AG10803 (cell line): Measurements from ENCODE around the gene MILR1.
"Not testable (repeated sequence)": the region's sequence is repeated elsewhere in the genome, so short reads cannot be mapped to it uniquely, and the experiment has no call there.

Experiments
- DNase-seq: peaks from one replicate; pipeline ENCODE4 v3.0.0; 2010; ENCODE audit warnings: low read depth
- H3K4me3 ChIP-seq: 2 replicates; pipeline ENCODE4 v1.5.1; 2011; ENCODE audit warnings: mild to moderate bottlenecking, low read length, control low read depth
- TF ChIP-seq, protein P1 (sequence below): conservative IDR thresholded peaks from 2 replicates; pipeline ENCODE4 v1.5.1; 2011; ENCODE audit warnings: mild to moderate bottlenecking, low read length, control low read depth, inconsistent platforms

MILR1 gene

GRCh38 chr17:64428406-64428805 lies 20.5 kb upstream of the MILR1 start:
- DNase-seq: no peak
- H3K4me3 ChIP-seq: no peak overlapping the region
- TF ChIP-seq, protein P1, sequence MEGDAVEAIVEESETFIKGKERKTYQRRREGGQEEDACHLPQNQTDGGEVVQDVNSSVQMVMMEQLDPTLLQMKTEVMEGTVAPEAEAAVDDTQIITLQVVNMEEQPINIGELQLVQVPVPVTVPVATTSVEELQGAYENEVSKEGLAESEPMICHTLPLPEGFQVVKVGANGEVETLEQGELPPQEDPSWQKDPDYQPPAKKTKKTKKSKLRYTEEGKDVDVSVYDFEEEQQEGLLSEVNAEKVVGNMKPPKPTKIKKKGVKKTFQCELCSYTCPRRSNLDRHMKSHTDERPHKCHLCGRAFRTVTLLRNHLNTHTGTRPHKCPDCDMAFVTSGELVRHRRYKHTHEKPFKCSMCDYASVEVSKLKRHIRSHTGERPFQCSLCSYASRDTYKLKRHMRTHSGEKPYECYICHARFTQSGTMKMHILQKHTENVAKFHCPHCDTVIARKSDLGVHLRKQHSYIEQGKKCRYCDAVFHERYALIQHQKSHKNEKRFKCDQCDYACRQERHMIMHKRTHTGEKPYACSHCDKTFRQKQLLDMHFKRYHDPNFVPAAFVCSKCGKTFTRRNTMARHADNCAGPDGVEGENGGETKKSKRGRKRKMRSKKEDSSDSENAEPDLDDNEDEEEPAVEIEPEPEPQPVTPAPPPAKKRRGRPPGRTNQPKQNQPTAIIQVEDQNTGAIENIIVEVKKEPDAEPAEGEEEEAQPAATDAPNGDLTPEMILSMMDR: no peak

DNA sequence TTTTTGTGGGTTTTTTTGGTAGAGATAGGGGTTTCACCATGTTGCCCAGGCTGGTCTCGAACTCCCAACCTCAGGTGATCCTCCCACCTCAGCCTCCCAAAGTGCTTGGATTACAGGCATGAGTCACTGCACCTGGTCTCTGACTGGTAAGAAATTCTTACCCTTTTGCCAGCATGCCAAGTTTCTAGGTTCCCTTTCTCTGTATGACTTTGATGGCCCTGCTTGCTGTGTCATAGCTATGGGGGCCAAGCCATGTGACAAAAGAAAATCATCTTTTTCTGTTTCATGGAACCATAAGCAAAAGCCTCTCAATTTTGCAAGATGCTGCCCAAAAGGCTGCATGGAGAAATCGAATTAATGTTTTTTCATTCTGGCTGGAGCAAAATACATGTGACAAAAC lies 18.9 kb upstream of the MILR1 start:
- DNase-seq, H3K4me3 ChIP-seq: not testable (repeated sequence)

DNA sequence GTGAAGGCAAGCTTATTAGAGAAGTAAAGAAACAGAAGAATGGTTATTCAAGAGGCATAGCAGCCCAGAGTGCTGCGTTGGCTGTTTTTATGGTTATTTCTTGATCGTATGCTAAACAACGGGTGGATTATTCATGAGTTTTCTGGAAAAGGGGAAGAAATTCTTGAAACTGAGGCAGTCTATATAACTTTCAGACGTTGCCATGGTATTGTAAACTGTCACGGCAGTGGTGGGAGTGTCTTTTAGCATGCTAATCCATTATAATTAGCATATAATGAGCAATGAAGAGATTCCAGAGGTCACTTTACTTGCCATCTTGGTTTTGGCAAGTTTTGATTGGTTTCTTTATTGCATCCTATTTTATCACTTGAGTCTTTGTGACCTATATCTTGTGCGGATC lies 17.4 kb upstream of the MILR1 start:
- no peak overlapping the region for H3K4me3 ChIP-seq
- TF ChIP-seq, protein P1: no peak

DNA sequence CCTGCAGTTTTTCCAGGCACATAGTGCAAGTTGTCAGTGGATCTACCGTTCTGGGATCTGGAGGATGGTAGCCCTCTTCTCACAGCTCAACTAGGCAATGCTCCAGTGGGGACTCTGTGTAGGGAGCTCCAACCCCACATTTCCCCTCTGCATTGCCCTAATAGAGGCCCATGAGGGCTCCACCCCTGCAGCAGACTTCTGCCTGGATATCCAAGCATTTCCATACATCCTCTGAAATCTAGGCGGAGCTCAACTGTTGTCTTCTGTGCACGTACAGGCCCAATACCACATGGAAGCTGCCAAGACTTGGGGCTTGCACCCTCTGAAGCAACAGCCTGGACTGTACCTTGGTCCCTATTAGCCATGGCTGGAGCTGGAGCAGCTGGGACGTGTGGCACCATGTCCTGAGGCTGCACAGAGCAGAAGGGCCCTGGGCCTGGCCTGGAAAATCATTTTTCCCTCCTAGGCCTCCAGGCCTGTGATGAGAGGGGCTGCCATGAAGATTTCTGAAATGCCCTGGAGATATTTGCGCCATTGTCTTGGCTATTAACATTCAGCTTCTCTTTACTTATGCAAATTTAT lies 10.9 kb upstream of the MILR1 start:
- TF ChIP-seq, protein P1: no peak
- DNase-seq: no peak
- H3K4me3 ChIP-seq: no peak overlapping the region

More for the DNA sequence above, 17.4 kb upstream of the MILR1 start:
- DNase-seq: no peak

DNA sequence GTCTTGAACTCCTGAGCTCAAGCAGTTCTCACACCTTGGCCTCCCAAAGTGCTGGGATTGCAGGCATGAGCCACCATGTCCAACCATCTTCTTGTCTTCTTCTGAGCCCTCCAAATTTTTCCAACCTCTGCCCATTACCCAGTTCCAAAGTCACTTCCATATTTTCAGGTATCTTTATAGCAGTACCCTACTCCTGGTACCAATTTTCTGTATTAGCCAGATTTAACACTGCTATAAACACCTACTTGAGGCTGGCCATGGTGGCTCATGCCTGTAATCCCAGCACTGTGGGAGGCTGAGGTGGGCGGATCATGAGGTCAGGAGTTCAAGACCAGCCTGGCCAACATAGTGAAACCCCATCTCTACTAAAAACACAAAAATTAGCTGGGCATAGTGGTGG lies 9.4 kb upstream of the MILR1 start:
- DNase-seq: not testable (repeated sequence)

GRCh38 chr17:64439956-64440355 lies 9.0 kb upstream of the MILR1 start:
- no peak overlapping the region for H3K4me3 ChIP-seq
- no peak for DNase-seq
- TF ChIP-seq, protein P1: no peak

More for the DNA sequence above, 9.4 kb upstream of the MILR1 start:
- H3K4me3 ChIP-seq: not testable (repeated sequence)

DNA sequence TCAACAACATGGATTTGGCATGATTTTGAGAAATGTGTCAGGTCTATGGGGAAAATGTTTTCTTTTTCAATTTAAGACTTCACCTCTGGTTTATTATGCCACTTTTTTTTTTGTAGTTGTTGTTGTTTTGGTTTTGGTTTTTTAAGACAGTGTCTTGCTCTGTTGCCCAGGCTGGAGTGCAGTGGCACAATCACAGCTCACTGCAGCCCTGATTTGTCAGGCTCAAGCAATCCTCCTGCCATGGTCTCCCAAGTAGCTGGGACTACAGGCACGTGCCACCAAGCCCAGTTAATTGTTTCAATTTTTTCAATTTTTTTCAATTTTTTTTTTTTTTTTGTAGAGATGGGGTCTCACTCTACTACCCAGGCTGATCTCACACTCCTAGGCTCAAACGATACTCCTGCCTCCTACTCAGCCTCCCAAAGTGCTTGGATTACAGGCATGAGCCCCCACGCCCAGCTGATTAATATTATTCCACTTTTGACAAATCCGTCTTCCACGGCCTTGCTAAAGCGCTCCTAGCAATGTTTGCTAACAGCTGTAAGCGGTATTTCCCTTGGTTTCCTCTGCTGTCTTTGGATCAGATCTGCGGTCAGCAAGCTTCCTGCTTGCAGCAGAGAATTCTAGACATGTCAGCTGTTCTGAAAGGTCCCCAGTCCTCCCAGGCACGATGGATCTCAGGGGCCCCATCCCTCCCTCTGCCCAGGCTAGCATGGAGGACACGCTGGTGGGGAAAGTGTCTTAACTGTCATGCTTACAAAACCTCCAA lies 7.0 kb upstream of the MILR1 start:
- TF ChIP-seq, protein P1: no peak
- DNase-seq: peak; percentile 65
- H3K4me3 ChIP-seq: no peak overlapping the region

DNA sequence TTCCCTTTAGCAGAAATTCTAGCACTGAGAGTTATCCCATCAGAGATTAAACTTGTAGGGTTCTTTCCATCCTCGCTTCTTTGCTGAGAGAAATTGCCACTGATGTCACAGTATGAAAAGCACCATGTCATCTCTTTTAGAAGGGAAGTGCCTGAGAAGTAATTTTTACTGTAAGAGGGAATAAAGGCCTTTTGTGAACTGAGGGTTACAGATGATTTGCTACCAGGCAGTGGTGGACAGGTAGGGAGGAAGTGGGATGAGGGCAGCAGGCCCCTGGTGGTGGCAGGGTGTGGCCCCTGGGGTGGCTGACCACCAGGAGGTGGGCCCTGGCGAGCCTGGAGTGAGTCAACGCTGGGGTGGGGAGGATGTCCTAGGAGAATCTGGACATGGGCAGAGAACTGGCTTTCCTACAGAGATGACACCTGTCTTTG lies 6.4 kb upstream of the MILR1 start:
- no peak overlapping the region for H3K4me3 ChIP-seq
- TF ChIP-seq, protein P1: no peak
- DNase-seq: no peak
